ENCODE results near the gene TUBA3E.
"Not testable (repeated sequence)": the region's sequence is repeated elsewhere in the genome, so short reads cannot be mapped to it uniquely, and the experiment has no call there.

The TUBA3E gene

GRCh38 chr2:130154773-130155765 is 43.2 kb downstream of the TUBA3E start:
- no peak overlapping the region for H3K4me3 ChIP-seq (ENCODE audit: insufficient read depth, low read depth, low read length)
- WGBS, 2 experiments, result 96% methylated on average over 29 of the region's 29 CpGs

DNA sequence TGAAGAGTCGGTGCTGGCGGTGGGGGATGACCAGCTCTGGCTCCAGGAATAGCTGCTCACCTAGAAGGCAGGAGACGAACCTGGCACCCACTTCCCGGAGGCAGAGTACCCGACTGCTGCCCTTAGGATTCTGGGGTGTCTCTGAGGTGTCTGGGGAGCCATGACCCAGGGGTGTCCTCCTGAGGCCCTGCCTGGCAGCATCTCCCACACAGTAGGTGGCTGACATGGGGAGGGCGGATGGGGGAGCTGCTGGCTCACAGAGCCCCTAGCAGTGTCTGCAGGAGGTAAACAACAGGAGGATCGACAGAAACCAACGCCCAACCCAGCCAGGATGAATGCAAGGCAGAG is 43.8 kb downstream of the TUBA3E start:
- H3K27me3 ChIP-seq (ENCODE audit: control insufficient read depth, insufficient read depth, low read length, poor library complexity, severe bottlenecking); H3K4me1 ChIP-seq (ENCODE audit: control insufficient read depth, insufficient read depth, low read length); H3K4me3 ChIP-seq (ENCODE audit: insufficient read depth, low read depth, low read length); H3K36me3 ChIP-seq (ENCODE audit: control insufficient read depth, insufficient read depth, low read length); H3K9me3 ChIP-seq (ENCODE audit: control insufficient read depth, low read length); H3K27ac ChIP-seq (ENCODE audit: insufficient read depth, low read depth, low read length, poor library complexity, severe bottlenecking): not testable (repeated sequence)
- WGBS, 2 experiments, result 94 to 96% methylated on average over 8 of the region's 8 CpGs

More at GRCh38 chr2:130154773-130155765, 43.2 kb downstream of the TUBA3E start:
- peaks cover 6% of the 10 kb centered on the region for H3K36me3 ChIP-seq (ENCODE audit: control insufficient read depth, insufficient read depth, low read length)
- no peaks in the 10 kb centered on the region for H3K27me3 ChIP-seq (ENCODE audit: control insufficient read depth, insufficient read depth, low read length, poor library complexity, severe bottlenecking)
- H3K27ac ChIP-seq (ENCODE audit: insufficient read depth, low read depth, low read length, poor library complexity, severe bottlenecking), result no peak overlapping the region
- no peaks in the 10 kb centered on the region for H3K4me1 ChIP-seq (ENCODE audit: control insufficient read depth, insufficient read depth, low read length)
- H3K9me3 ChIP-seq (ENCODE audit: control insufficient read depth, low read length), result no peaks in the 10 kb centered on the region

DNA sequence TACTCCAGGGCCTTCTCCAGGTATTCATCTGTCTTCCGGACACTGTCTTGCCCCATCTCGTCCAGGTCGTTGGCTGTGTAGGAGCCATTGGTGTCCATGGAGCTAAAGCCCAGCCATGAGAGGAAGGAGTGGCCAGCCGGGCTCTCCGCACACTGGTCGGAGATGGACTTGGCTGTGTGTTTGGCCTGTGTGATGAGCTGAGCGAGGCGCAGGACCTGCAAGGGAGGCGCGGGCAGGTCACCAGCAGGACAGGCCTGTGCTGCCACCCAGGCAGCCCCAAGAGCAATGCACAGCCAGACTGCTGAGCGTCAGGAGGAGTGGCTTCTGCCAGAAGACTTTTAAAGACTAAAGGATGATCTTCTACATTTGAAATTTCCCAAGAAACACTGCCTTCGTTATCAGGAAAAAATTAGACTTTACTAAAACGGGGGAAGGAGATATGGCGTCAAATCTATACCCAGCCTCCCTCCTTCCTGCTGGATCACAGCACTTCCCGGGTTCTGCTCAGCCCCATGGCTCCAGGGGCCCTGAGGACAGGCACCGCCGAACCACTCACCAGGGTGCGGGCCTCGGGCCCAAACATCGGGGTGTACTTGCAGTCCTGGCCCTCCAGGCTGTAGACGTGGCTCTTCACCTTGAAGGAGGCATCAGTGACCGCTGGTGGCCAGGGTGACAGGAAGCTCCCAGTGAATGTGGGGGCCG is 44.4 kb downstream of the TUBA3E start:
- H3K4me1 ChIP-seq (ENCODE audit: control insufficient read depth, insufficient read depth, low read length); H3K4me3 ChIP-seq (ENCODE audit: insufficient read depth, low read depth, low read length); H3K27ac ChIP-seq (ENCODE audit: insufficient read depth, low read depth, low read length, poor library complexity, severe bottlenecking); H3K9me3 ChIP-seq (ENCODE audit: control insufficient read depth, low read length); H3K27me3 ChIP-seq (ENCODE audit: control insufficient read depth, insufficient read depth, low read length, poor library complexity, severe bottlenecking); H3K36me3 ChIP-seq (ENCODE audit: control insufficient read depth, insufficient read depth, low read length): not testable (repeated sequence)
- WGBS, 2 experiments, result 95 to 97% methylated on average over 18 to 23 of the region's 23 CpGs

GRCh38 chr2:130152816-130153595 is 45.2 kb downstream of the TUBA3E start:
- 96 to 97% methylated on average over 24 to 25 of the region's 25 CpGs for WGBS, 2 experiments
- peaks cover 6% of the 10 kb centered on the region for H3K36me3 ChIP-seq (ENCODE audit: control insufficient read depth, insufficient read depth, low read length)

DNA sequence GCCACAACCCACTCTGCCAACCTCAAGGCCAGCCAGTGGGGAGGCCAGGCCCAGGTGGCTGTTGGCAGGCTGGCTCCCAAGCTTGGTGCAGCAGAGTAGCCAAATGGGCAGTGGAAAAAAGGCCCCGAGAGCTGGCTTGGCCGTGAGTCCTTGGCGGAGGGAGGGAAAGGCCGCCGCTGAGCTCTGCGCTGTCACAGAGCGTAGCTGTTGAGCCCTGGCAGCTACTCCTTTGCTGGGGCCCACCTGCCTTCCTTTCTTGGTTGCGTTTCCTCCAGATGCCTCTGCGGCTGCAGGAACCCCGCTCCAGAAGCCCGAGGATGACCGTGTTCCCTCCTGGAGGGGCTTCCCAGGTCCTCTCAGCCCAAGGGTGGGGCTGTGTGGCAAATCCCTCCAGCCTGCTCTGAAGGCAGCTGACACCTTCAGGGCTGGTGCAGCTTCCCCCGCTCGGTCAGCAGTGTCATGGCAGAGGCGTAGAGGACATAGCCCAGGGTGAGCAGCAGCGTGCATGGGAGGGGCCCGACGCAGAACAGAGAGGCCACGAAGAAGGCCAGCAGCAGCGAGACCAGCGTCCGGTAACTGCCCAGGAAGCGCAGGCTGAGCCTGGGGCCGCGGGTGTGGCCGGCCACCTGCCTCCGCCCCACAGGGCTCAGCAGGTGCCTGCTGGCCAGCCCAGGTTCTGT is 46.0 kb downstream of the TUBA3E start:
- H3K9me3 ChIP-seq (ENCODE audit: control insufficient read depth, low read length); H3K36me3 ChIP-seq (ENCODE audit: control insufficient read depth, insufficient read depth, low read length); H3K4me3 ChIP-seq (ENCODE audit: insufficient read depth, low read depth, low read length); H3K4me1 ChIP-seq (ENCODE audit: control insufficient read depth, insufficient read depth, low read length); H3K27ac ChIP-seq (ENCODE audit: insufficient read depth, low read depth, low read length, poor library complexity, severe bottlenecking); H3K27me3 ChIP-seq (ENCODE audit: control insufficient read depth, insufficient read depth, low read length, poor library complexity, severe bottlenecking): not testable (repeated sequence)
- 97% methylated on average over 27 of the region's 27 CpGs for WGBS, 2 experiments

More at GRCh38 chr2:130152816-130153595, 45.2 kb downstream of the TUBA3E start:
- Histone ChIP-seq H3K4me3 (ENCODE audit: insufficient read depth, low read depth, low read length) (no peak overlapping the region), H3K27me3 (ENCODE audit: control insufficient read depth, insufficient read depth, low read length, poor library complexity, severe bottlenecking) (no peaks in the 10 kb centered on the region), H3K9me3 (ENCODE audit: control insufficient read depth, low read length) (no peaks in the 10 kb centered on the region), H3K27ac (ENCODE audit: insufficient read depth, low read depth, low read length, poor library complexity, severe bottlenecking) (no peak overlapping the region), H3K4me1 (ENCODE audit: control insufficient read depth, insufficient read depth, low read length) (no peaks in the 10 kb centered on the region)

GRCh38 chr2:130151145-130151512 is 47.1 kb downstream of the TUBA3E start:
- H3K4me1 ChIP-seq (ENCODE audit: control insufficient read depth, insufficient read depth, low read length); H3K9me3 ChIP-seq (ENCODE audit: control insufficient read depth, low read length); H3K27ac ChIP-seq (ENCODE audit: insufficient read depth, low read depth, low read length, poor library complexity, severe bottlenecking); H3K4me3 ChIP-seq (ENCODE audit: insufficient read depth, low read depth, low read length); H3K36me3 ChIP-seq (ENCODE audit: control insufficient read depth, insufficient read depth, low read length); H3K27me3 ChIP-seq (ENCODE audit: control insufficient read depth, insufficient read depth, low read length, poor library complexity, severe bottlenecking): not testable (repeated sequence)
- WGBS, 2 experiments, result 70 to 76% methylated on average over 5 of the region's 5 CpGs

DNA sequence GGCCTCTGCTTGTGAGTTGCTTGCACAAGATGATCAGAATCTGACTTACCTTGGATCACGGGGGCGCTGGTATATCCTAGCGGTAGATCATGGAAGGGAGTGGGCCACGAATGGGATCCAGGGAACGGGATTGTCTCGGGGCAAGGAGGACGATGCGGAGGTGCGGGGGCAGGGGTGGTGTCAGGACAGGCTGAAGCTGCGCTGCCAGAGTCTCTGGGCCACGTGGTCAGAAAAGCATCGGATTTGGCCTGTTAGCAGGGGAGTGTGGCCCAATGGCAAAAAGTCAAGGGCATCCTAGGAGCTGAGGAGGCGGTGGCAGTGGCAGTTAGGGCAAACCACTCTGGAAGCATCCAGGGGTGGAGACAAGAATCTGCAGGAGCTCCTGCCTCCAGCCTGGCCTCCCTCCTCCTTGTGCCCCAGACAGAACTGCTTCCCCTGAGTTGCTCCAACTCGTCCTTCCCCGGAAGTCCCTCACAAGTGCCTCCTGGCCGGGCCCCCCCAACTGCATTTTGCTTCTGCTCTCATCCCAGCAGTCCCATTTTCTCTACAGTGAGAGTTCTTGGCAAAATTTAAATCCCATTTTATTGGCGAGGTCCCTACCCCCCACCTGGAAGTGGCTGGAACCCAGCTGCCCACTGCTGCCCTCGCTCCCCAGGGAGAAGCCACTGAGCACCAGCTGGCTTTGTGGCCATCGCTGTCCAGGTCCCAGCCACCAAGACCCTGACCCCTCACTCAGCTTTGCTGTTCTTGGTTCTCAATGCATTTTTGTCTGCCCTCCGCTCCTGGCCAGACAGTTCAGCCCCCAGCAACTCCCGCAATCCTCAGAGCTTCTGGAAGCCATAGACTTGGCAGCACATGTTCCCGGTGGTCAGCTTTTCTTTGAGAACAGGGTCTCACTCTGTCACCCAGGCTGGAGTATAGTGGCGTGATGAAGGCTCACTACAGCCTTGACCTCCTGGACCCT is 47.8 kb downstream of the TUBA3E start:
- Histone ChIP-seq H3K36me3 (ENCODE audit: control insufficient read depth, insufficient read depth, low read length) (peaks cover 4% of the 10 kb centered on the region), H3K27ac (ENCODE audit: insufficient read depth, low read depth, low read length, poor library complexity, severe bottlenecking) (no peak overlapping the region), H3K9me3 (ENCODE audit: control insufficient read depth, low read length) (no peaks in the 10 kb centered on the region), H3K4me1 (ENCODE audit: control insufficient read depth, insufficient read depth, low read length) (no peaks in the 10 kb centered on the region), H3K27me3 (ENCODE audit: control insufficient read depth, insufficient read depth, low read length, poor library complexity, severe bottlenecking) (no peaks in the 10 kb centered on the region), H3K4me3 (ENCODE audit: insufficient read depth, low read depth, low read length) (no peak overlapping the region)
- WGBS, 2 experiments, result 93 to 94% methylated on average over 23 of the region's 23 CpGs

DNA sequence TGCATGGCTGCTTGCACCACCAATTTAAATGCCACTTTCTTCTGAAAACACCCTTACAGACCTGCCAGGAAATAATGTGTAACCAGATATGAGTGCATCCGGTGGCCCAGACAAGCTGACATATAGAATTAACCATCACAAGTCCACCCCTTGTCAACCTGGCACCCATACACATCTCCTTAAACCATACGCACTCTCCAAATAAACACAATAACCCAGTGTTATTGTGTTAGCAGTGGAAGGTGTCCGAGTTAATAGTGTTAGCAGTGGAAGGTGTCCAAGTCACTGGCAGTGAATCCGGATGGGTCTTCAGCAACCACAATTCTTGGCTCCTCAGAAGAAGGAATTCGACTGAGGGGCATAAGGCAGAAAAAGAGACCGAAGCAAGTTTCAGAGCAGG is 49.7 kb downstream of the TUBA3E start:
- 90 to 91% methylated on average over 4 of the region's 6 CpGs for WGBS, 2 experiments
- not testable (repeated sequence) for H3K27ac ChIP-seq (ENCODE audit: insufficient read depth, low read depth, low read length, poor library complexity, severe bottlenecking); H3K4me3 ChIP-seq (ENCODE audit: insufficient read depth, low read depth, low read length); H3K4me1 ChIP-seq (ENCODE audit: control insufficient read depth, insufficient read depth, low read length); H3K9me3 ChIP-seq (ENCODE audit: control insufficient read depth, low read length); H3K36me3 ChIP-seq (ENCODE audit: control insufficient read depth, insufficient read depth, low read length); H3K27me3 ChIP-seq (ENCODE audit: control insufficient read depth, insufficient read depth, low read length, poor library complexity, severe bottlenecking)

- not testable (repeated sequence) for H3K9me3 ChIP-seq (ENCODE audit: control insufficient read depth, low read length); H3K36me3 ChIP-seq (ENCODE audit: control insufficient read depth, insufficient read depth, low read length); H3K27me3 ChIP-seq (ENCODE audit: control insufficient read depth, insufficient read depth, low read length, poor library complexity, severe bottlenecking); H3K4me1 ChIP-seq (ENCODE audit: control insufficient read depth, insufficient read depth, low read length); H3K27ac ChIP-seq (ENCODE audit: insufficient read depth, low read depth, low read length, poor library complexity, severe bottlenecking)
- 2 to 3% methylated on average over 27 of the region's 30 CpGs for WGBS, 2 experiments
- peak within 1 kb of the TSS; percentile 36 for H3K4me3 ChIP-seq (ENCODE audit: insufficient read depth, low read depth, low read length)
Measured at GRCh38 chr2:130145006-130145414, 53.2 kb downstream of the TUBA3E start, which contains the start of gene CCDC74B. CCDC74B (minus strand) TSS chr2:130145112; CDS start chr2:130144996, 116 bp downstream.
